HG02642 (cell line): ENCODE results near the gene HIVEP3.

Experiments used
- ATAC-seq: cut with Tn5 transposase; IDR thresholded peaks from one replicate; pipeline ENCODE4 v1.9.1; 2021; ENCODE audit warnings: mild to moderate bottlenecking; ENCODE audit not compliant: unreplicated experiment, poor library complexity

The HIVEP3 gene

DNA sequence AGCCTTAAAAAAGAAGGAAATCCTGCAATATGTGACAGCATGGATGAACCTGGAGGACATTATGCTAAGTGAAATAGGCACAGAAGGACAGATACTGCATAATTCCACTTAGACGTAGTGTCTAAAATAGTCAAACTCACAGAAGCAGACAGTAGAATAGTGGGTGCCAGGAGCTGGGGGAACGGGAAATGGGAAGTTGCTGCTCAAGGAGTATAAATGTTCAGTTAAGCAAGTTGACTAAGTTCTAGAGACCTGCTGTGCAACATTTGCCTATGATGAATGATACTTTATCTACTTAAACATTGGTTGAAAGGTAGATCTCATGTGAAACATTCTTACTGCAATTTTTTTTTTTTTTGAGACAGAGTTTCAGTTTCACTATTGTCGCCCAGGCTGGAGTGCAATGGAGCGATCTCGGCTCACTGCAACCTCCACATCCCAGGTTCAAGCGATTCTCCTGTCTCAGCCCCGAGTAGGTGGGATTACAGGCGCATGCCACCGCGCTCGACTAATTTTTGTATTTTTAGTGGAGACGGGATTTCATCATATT is 197.8 kb downstream of the HIVEP3 start:
- ATAC-seq, result no peak

DNA sequence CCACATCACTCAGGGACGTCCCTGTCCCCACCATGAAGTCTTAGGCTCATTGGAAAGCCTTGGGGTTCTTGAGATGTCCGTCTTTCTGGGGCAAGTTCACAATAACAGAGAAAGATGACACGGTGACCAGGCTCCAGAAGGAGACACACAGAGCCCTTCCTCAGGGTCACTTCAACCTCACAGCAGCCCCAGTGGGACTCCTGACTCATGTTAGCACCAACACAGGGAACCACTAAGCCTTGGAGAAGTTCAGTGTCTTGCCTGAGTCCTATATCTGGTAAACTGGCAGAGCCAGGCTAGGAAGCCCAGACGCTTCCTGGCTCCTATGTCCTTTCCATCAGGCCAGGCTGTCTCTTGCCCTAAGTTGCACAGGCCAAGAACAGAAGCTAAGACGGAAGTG is 199.1 kb downstream of the HIVEP3 start:
- no peak for ATAC-seq

DNA sequence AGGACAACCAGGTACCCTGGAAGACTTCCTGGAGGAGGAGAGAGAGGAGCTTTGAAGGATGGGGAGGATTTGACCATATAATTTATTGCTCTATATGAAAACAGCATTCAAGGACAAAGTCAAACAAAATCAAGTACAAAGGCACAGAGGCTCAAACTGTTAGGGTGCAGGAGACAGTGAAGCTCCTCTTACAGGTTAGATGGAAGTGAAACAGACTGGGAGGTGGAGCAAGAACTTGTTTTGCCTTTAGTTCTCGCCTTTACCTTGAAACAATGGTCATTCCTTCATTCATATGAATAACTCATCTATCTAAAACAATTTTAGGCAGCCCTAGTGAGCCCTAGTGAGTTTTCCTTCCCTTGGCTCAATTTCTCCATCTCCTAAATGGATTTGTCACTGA is 199.6 kb downstream of the HIVEP3 start:
- ATAC-seq, result no peak

DNA sequence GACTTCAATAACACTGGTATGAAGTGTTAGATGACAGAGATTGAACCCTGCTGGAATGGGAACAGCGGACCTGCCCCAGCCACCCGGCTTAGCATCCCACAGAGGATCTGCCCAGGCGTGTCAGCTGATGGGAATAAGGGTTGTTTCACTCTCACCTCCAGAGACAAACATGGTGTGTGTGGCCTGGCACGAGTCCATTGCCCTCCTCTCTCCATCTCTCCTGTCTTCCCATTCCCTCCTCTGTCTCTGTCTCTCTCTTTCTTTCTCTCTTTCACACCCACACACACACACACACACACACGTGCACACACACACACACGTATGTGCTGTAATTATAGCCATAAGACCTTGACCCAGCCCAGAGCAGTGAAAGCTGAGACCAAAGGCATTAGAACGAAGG is 200.2 kb downstream of the HIVEP3 start:
- ATAC-seq, result no peak

DNA sequence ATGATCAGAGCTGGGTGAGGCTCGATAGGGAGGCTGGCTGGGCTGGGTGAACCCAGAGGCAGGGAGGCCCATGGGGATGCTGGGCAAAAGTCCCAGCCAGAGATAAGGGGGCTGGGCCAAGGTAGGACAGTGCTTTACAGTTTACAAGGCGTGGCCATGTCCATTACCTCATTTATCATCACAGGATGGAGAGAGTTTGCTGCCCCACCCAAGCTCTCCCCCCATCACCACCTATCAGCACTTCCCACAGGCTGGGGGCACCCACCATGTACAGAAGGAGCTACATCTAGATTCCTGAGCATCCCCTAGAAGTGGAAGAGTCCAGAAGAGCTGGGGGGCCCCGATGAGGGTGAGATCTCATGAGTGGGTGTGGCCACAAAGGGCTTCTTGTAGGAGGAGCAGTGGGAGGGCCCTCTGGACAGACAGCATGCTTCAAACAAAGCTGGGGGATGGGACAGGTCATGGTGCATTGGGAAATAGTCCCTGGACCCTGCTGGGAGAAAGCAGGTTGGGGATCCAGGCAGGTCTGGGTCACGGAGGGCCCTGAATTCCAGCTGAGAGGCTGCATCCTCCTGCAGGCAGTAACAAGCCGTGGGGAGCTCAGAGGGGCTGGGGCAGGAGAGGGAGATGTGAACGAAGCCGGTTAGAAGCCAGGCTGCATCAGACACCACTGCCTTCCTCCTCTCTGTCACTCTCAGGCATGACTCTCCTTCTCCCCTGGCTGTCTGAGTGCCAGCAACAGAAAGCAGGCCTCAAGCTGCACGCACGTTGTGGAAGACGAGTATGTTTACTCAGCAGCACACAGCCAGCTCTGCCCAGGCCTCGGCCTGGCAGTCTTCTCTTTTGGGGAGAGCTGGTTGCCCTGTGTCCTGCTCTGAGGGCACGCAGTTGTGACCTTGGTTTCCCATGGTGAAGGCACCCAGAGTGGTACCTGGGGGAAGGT is 202.3 kb downstream of the HIVEP3 start:
- no peak for ATAC-seq

DNA sequence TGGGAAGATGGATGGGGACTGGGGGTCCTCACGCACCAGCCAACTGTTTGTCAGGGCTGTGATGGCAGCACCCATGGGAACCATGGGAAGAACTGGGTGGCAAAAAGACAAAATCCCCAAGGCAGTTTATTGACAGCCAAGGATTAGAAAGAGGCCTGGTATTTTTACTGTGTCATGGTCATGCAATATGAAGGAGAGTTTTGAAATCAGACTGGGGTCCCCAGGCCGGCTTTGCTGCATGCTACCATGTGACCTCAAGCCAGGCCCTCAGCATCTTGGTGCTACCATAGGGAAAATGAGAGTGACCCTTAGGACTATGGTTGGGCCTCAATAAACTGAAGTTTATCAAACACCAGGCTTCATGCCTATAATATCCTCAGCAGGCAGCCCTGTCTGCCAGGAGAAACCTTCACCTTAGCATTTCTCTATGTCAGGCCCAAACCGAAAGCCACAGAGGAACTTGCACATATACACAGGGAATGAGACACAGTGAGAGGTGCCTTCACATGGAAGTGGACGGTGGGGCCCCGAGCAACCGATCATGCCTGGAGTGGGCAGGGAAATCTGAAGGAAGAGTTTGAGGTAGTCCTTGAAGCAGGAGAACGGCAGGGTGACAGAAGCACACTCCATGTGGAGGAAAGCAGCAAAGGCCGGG is 203.2 kb downstream of the HIVEP3 start:
- ATAC-seq, result no peak

DNA sequence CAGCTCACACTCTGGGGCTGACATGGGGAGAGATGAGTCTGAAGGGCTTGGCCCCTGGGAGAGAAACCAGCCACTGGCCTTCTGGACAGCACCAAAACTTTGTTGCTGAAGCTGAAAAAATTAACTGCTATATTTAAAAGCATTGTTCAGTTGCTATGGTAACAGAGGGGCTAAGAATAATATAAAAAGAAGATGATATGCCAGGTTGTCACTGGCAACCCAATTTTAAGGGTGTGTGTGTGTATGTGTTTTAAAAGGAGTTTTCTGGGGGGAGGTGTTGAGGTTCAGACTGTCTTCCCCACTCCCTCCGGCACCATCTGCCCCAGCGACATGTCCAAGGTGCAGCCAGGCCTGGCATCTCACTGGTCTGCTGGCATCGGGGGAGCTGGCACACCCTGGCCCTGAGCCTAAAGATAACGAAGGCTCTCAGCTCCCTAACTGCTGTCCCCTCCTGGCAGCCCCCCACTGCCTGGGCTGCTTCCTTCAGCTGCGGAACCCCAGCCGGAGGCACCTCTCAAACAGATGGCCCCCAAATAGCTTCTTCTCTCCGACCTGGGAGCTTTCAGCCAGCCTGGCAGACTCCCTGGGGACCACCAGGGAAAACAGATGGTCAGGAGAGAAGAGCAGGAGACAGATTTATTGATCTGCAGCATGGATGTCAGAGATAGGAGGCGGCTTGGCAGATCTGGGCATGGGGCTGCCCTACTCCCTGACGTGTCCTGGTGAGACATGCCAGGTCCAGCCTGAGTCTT is 203.9 kb downstream of the HIVEP3 start:
- ATAC-seq, result no peak

DNA sequence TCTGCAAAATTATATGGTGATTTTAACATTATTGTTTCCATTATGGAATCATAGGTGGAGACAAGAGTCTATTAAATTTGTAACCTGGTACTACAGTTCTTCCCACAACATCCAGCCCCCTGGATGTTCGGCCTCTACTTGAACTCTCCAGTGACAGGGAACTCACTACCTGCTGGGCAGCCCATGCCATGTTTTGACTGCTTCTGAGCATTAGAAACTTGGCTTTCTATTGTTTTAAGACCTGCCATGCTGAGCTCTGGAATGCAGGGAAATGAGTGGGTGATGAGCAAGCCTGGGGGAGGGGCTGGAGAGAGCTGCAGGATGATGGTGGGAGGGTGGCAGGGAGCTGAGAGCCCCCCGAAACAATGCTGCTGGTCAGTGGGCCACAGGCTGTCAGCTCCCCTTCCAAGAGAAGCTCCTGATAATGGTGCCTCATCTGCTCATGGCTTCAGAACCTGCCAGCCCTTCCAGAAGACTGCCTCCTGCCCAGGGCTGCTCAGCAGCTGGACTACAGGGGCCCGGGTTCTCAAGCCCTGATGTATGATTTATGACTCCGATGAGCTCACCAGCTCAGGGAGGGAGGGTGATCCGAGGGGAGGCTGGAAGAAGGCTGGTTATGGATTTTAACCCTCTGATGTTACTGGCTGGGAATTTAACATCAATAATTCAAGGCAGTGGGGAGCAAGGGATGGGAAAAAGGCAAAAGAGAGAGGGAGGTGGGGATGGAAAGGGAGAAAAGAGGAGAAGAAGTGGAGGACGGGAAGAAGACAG is 205.0 kb downstream of the HIVEP3 start:
- ATAC-seq, result no peak

DNA sequence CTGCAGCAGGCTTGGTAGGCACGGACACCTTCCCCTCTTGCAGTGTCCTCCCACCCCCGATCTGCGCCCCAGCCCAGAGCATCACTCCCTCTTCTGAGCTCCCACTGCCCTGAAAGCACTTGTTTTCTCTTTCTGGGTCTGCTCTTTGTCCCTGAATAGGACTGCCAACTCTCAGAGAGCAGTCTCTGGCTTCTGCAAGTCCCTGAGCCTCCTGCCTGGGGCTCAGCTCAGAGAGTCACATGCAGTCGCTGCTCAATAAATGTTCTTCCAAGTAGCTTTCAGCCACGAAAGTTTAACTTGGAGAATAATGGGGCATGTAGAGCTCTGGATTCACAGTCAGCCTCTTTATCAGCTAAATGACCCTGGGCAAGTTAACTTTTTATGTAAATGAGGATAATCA is 205.6 kb downstream of the HIVEP3 start:
- no peak for ATAC-seq

DNA sequence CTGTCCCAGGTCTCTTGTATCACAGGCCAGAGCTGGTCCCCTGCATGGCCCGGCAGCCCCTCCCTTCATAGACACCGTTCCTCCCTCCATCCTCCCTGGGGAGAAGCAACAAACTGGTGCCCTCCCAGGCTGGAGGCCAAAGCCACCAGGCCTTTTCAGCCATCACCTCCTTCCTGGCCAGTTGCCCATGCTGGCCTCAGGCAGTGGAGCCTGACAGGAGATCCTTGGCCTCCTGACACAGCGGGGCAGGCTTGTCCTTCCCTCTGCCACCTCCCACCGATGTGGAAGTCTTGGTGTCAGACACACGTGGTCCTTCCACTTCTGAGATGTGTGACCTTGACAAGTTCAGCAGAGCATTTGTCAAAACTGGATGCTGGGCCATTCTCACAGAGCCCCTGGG is 206.0 kb downstream of the HIVEP3 start:
- no peak for ATAC-seq

DNA sequence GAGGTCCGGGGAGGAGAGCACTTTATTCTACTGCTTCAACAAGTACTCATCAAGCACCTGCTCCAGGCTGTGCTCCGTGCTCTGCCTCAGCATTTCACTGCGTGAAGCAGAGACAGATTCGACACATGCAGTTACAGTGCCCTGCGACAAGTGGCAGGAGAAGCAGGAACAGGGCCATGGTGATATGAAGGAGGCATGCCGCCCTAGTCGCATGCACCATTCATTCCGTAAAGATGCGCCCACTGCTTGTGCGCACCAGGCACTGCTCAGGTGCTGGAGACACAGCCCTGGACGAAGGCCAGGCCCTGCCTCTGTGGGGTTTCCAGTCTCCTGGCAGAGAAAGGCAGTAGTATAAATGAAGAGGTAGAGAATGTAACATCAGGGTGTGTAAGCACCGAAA is 206.6 kb downstream of the HIVEP3 start:
- no peak for ATAC-seq

DNA sequence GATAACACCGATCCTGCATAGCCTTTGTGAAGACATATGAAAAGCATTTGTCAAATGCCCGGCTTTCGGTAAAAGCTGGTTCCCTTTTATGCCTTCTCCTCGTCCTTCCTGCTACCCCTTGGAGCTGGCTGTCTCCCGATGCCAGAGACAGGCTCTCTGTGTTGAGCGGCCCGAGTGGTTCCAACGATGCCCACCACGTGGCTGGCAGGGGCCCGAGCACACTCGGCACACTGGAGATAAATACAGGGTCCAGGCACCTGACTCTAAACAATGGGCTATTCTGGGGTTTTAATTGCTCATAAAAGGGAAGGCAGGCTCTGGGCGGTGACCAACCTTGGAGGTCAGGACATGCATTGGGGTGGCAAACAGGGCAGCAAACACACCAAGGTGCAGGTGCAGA is 207.1 kb downstream of the HIVEP3 start:
- ATAC-seq, result no peak

DNA sequence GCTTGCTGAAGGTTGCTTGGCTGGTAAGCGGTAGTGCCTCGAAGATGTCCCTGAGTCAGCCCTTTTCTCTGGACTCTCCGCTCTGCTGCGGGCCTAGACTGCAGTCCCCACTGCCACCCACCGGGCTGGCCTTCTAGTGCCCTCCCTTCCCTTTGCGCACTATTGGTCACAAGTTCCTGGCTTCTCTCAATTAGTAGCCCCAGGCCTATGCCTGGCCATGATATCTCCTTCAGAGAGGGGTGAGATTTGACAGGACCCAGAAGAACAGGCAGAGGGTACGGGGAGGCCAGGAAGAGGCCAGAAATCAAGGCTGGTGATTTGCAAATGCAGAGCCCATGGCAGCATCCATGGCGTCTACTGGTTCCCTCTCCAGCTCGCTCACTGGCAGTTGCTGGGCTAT is 207.7 kb downstream of the HIVEP3 start:
- ATAC-seq, result no peak

DNA sequence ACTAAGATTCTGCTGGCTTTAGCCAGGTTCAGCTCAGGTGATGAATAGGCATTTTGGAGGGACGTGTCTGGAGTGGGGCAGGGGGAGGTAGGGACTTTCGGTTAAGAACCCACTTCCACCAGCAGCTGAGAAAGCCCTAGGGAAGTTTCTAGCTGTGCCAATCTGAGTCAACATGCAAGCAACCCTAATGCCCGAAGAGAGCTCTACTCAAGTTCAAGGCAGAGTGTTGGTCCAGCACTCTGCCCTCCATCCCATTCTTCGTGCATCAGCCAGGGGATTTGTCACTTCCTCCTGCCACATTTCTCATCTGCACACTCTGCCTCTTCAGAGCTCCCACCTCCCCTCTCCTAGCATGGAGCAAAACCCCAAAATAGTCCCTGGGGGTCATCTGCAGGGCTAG is 208.8 kb downstream of the HIVEP3 start:
- ATAC-seq, result no peak

DNA sequence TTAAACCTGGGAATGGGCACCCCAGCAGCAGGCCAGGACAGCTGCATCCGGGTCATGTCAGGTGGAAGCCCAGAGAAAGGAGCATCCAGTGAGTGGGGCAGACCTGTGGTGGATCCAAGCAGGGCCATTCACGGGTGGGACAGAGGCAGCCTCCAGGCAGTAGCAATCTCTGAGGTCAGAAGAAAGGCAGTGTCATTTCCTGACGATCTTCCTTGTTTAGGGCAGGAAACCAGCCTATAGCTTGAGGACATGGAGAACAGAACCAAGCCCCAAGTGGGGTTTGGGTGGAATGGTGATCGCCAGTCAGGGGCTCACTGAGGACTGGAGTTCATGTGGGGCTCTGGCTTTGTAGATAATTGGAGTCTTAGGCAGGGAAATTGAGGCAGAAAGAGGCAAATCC is 209.4 kb downstream of the HIVEP3 start:
- no peak for ATAC-seq

DNA sequence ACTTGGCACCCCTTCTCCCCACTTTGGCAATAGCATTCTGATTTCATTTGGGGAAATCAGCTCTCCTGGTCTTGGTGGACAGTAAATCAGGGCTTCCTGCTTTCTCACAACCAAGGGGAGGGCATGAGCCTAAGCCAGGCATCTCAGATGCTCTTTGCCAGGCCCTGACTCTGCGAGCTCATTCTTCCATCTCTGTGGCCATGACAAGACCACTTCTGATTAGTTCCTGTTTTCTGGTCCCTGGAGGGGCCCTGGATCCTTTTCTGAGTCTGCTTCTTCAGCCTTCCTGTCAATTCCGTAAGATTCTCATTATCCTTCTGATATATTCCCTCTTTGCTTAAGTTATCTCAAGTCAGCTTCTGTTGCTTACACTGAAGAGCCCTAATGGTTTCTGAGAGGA is 210.4 kb downstream of the HIVEP3 start:
- no peak for ATAC-seq

DNA sequence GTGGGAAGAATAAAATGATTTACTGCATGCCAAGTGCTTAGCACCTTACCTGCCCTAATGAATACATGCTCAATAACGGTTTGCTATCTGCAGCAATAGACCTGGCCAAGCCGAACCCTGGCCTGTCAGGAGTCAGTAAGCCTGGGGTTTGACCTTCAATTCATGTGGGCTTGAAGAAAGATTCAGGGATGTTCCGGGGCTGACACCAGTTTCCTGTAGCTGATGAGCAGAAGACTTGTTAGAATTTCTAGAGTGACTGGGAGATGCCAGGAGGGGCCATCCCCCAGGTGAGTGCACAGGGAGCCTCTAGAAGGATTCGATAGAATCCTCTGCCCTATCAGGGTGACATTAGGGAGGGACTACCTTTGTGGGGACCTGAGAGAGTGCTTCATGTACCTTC is 210.9 kb downstream of the HIVEP3 start:
- no peak for ATAC-seq

DNA sequence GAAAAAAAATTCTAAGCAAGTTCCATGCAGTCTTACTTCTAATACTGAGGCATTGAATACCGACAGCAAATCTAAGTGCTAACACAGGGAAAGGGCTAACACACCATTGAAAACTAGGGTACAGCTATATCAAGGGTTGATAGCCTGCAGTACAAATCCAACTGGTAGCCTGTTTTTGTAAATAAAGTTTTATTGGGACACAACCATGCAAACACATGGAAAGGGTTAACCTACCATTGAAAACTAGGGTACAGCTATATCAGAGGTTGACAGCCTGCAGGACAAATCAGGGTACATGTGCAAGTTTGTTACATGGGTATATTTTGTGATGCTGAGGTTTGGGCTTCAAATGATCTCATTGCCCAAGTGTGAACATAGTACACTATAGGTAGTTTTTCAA is 212.9 kb downstream of the HIVEP3 start:
- ATAC-seq, result no peak

DNA sequence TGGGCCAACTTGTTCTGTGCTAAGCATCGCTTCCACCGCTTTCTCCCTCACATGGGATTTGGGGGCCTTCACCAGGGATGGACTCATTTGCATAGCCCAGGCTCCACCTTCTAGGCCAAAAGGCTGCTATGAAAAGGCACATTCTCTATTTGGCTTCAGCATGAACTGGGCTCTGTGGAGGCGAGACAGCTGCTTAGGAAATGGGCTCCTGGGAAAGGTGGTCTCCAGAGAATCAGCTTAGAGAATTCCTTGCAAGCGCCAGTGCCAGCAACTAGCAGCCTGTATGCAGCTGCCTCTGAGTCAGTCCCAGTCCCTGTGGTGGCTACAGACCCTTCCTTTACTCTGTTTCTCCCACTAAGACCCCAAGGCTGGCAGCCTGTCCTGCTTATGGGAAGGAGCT is 214.5 kb downstream of the HIVEP3 start:
- no peak for ATAC-seq

DNA sequence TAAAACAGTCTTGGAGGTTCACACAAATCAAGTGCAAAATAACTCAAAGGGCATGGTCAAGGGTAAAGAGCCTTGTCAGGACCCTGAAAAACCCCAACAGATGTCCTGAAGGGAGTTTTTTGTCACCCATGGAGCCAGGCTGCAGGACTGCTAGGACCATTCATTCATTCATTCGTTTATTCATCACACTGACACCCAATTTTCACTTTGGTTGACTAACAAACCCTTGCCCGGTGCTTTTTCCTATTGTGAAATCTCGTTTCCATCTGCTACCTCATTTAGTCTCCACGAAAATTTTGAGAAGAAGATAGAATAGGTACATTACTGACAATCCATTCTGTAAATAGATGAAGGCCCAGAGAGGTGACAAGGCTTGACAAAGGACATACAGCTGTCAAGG is 216.0 kb downstream of the HIVEP3 start:
- no peak for ATAC-seq
